Stimulated activated CD4-positive, alpha-beta T cell treated with anti-CD3 and anti-CD28 coated beads, TNF-alpha, amount 100 ng/mL, for 48 hours (primary cell): ENCODE results near the gene RAMP1.
"Not testable (repeated sequence)": the region's sequence is repeated elsewhere in the genome, so short reads cannot be mapped to it uniquely, and the experiment has no call there.

Experiments
- DNase-seq, 3 donors: peaks; one replicate each; pipeline ENCODE4 v3.0.0-alpha.2; 2020; ENCODE audit warnings: low read depth in 3 of 3

Gene RAMP1

DNA sequence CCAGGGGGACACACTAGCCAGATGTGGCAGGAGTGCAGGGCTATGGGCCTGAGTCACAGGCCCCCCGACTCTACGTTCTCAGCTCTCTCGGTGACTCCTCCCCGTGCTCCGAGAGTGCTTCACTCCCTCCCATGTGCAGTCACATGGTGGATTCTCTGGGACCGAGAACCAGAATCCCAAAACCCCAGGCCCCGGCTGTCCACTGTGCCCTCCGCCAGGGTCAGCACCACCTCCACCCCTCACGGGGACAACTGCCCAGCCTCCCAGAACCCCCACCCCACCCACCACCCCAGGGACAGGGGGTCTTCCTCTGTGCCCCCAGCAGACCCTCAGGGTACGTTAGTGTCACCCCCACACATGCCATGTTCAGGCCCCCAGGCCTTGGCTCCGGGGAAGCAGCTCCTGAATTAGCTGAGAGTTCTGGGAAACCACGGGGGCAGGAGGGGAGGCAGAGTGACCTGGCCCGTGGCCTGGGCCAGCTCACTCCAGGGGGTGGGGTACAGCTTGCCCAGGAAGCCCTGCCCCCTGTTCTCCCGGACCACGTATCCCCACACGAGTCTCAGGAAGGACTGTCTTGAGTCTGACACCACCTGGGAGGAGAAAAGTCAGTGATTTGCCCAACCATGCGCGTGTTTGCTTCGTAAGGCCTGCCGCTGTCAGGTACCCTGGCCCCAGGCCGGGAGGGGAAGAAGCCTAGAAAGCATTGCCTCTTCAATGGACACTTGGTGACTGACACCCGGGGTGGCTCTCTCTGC lies 4.4 kb downstream of the RAMP1 start:
- DNase-seq, result no peak

DNA sequence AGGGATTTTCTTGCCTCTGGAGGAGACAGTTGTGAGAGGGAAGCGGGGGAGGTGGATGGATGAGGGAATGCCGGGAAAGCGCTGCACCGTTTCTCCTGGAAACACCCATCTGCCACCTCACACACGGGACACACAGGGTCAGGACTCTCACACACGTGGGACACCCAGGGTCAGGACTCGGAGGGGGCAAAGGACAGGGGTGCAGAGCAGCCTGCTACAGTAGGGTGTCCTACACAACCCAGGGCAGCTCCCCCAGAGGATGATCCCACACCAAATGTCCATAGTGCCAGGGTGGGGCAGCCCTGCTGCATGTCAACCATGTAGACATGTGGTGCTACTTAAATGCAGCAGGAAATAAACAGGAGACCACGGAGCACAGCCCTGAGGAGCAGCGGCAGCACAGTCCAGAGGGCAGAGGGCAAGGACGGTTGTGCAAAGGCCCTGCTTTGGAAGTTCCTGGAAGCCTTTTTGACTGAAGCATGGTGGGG lies 5.1 kb downstream of the RAMP1 start:
- no peak for DNase-seq

DNA sequence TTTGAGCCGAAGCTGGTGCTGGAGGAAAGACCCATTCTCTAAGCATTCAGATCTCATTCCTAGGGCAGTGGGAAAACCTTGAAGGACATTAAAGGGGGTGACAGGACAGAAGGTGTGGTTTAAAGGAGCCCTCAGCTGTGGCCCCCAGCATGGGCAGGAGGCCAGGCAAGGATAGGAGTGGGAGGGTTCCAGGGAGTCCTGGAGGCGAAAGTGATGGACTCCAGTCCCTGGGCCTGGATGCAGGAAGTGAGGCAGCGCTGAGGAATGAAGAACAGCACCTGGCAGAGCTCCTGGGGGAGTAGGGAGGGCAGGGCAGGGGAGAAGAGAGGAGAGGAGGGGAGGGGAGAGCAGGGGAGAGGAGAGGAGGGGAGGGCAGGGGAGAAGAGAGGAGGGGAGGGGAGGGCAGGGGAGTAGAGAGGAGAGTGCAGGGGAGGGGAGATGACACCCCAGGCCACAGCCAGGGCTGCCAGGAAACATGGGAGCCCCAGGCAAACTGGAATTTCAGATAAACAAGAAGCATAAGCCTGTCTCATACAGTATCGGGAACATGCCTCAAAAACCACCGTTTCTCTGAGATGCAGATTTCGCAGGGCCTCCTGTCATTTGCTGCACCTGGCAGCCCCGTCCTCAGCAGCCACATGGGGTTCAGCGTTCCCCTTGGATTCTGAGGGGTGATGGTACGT lies 5.7 kb downstream of the RAMP1 start:
- no peak for DNase-seq

DNA sequence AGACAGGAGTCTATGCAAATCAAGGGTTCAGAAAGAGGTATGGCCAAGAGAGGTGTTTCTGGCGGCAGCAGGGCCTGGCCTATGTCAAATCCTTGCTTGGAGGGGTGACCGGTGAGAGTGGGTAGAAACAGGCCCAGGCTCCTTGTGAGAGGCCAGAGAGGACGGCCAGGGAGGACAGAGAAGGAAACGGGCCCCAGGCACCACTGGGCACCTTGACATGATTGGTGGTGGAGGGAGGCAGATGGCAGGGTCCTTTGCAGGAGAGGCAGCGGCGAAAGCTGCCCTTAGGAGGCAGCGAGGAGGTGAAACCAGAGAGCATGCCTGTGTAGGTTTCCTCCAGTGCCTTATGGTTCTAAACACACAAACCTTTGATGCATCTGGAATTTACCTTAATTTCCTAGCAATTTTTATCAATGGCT lies 6.2 kb downstream of the RAMP1 start:
- no peak for DNase-seq

DNA sequence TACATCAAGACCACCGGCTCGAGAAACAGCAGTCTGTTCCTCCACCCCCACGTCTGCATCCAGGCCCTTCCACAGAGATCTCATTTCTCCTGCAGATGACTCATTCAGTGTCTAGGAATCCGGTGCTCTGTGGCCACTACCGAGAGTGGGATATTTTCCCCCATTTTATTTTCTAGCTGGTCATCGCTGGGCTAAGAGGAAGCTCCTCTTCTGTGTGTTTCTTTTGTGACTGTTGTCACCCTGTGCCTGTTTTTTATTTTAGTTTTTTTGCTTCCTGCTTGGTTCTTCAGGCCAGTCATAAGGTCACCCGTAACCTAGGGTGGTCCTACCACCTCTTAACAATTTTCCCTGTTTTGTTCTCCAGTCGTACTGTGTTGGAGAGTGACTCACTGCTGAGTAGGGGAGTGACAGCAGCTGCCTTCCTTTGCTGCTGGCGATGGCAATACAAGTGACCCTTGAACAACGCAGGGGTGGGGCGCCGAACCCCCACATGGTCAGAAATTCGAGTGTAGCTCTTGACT lies 6.7 kb downstream of the RAMP1 start:
- DNase-seq, result no peak

DNA sequence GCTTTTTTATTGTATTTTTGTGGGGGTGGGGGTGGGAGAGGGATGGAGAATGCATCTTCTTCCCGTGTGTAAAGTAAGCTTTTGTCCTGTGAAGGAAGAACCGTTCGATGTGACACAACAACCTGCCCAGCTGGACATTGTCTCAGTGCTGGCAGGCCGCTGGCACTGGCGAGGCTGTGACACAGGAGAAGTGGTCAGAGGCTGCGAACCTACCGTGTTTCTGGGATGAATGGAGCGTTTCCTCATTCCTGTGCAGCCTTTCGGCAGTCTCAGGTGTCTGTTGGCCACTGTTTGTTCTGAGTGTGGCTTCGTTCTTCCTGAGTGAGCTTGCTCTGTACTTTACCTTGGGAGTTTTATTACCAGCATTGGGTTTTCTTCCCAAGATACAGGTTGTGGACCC lies 8.0 kb downstream of the RAMP1 start:
- no peak for DNase-seq

DNA sequence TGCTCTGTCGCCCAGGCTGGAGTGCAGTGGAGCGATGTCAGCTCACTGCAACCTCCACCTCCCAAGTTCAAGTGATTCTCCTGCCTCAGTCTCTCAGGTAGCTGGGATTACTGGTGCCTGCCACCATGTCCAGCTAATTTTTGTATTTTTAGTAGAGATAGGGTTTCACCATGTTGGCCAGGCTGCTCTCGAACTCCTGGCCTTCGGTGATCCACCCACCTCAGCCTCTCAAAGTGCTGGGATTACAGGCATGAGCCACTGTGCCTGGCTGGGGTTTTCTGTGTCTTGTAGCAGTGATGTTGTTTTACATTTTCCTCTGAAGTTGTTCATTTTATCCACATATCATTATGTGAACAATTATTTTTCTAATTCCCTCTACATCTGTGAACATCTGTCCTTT lies 8.7 kb downstream of the RAMP1 start:
- DNase-seq, result not testable (repeated sequence)

DNA sequence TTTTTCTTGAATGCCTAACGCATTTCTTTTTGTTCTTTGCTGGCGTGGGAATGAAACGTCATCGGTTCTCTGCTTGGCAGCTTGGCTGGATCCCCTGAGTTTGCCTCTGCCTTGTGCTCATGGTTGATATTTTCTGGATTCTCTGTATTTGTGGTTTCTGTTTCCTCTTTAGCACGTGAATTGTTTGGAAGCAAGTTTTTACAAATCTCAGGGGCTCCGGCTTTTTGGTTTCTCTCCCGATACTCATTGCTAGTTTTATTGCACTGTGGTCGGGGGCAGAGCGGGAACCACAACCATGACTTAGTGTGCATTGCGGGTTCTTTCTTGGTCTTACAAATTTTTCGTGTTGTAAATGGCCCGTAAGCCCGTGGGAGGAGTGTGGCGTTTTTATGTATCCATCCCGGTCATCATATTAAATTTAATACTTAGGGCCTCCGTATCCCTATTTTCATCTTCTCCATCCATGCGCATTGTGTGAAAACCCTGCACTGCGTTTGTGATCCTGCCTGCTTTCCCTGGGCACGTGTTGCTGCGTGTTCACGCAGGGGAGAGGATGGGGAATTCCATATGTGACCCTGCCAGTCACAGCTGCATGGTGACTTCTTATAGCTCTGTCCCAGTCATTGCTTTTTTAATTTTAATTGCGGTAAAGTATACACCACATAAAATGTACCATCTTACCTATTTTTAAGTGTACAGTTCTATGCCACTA lies 9.4 kb downstream of the RAMP1 start:
- no peak for DNase-seq

DNA sequence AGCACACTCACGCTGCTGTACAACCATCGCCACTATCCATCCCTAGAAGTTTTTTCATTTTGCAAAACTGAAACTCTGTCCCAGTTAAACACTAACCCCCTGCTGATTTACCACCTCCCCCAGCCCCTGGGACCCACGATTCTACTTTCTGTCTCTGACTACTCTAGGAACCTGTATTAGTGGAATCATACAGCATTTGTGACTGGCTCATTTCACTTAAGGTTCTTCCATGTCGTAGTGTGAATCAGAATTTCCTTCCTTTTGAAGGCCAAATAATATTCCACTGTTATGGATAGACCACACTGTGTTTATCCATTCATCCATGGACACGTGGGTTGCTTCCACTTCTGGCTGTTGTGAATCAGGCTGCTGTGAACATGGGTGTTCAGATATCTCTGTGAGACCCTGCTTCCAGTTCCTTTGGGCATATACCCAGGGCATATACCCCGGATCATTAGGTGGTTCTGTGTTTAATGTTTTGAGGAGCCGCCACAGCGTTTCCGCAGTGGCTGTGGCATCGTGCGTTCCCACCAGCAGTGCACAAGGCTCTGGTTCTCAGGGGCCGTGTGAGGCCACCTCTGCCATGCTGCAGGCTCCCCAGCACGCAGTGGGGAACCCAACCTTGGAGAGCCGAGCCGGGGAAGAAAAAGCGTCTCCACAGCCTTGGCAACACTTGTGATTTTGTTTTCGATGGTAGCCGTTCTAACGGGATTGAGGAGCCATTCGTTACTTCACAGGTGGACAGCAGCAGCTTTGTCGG lies 10.1 kb downstream of the RAMP1 start:
- DNase-seq, result no peak

DNA sequence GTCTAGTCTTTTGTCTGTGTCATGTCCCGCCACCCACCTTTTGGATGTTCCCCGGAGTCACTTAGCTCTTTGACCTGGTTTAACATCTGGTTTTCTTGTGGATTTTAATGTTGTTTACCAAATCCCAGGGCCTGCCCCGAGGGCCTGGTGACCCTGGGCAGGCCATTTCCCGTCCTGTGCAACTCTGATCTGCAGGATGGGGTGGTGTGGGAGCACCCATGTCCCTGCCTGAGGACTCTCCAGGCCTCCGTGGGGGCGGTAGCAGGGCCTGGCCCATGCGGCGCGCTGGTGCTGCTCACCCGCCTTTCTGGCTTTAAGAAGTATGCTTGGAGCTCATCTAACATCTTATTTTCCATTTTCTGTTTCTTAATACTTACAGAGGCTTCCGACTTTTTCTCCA lies 10.7 kb downstream of the RAMP1 start:
- no peak for DNase-seq

DNA sequence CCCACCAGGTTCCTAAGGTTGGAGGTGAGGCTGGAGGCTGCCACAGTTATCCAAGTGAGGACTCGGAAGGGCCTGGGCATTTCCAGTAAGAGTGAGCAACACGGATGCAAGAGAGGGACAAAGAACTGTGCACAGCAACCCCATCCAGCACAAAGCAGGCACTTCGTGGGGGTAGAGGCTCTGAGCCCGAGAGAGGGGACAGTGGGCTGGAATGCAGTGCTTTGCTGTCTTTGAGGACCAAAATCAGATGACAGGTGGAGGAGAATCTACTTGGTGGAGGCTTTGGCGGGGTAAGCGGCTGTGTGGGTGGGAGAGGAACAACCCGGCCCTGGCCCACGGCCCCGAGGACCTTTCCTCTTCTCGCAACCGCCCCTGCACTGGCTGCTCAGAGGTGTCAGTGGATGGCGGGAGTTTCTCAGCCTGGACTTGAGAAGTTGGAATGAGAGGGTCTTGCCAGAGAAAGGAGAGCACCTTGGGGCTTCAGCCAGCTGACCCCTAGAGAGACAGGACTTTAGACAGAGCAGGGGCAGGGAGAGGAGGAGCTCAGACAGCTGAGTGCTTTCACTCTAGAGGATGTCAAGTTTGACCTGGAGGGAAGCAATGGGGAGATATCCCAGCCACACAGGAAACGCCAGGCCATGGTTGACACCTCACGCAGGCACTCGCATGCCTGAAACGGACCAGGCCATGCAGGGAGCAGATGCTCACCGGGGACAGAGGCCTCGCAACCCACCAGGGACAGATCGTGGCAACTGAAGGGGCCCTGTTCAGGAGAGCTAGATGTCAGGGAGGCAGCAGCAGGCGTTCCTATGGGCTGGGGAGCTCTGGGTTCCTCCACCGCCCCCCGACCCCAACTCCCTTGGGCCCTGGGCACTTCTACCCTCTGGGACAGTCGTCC lies 11.6 kb downstream of the RAMP1 start:
- DNase-seq, result no peak

DNA sequence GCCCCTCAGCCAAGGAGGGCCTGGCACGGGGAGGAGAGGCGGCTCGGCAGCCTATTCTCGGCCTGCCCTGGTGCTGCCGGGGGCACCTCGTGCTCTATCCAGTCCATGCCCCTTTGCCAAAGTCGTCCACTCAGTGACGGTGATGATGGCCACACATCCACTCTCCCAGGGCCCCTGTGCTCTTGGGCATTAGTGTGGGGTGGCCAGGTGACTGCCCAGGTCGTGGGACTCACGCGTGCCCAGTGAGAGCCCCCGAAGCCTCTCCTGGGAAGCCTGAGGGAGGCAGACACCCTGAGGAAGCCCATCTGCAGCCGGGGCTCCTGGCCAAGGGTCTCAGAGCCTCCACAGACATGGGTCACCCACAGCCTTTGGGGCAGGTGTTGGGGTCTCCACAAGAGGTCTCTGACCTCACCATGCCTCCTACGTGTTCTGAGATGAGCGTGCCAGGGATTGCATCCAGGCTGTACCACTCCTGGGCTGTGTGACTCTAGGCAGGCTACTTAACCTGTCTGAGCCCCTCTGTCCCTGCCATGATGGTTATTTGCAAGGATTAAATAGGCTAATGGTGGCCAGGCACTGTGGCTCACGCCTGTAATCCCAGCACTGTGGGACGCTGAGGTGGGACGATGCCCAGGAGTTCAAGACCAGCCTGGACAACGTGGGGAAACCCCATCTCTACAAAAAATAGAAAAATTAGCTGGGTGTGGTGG lies 12.9 kb downstream of the RAMP1 start:
- DNase-seq, result no peak

DNA sequence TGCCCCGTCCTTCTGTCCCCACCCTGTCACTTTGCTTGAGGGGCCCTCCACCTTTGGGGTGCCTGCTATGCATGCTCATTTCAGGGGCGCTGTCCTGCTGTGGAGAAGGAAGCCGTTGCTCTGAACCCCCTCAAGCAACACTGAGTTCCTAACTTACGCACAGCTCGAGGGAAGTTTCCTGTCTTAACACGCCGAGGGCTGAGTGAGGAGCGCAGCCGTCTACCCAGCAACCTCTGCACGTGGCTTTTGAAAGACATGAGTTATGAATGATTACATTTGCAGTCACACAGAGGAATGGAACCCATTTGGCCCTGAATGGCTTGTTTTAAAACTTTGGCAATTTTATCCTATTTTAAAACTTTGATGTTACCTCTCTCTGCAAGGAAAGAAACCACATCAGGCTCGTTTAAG lies 14.0 kb downstream of the RAMP1 start:
- no peak for DNase-seq

DNA sequence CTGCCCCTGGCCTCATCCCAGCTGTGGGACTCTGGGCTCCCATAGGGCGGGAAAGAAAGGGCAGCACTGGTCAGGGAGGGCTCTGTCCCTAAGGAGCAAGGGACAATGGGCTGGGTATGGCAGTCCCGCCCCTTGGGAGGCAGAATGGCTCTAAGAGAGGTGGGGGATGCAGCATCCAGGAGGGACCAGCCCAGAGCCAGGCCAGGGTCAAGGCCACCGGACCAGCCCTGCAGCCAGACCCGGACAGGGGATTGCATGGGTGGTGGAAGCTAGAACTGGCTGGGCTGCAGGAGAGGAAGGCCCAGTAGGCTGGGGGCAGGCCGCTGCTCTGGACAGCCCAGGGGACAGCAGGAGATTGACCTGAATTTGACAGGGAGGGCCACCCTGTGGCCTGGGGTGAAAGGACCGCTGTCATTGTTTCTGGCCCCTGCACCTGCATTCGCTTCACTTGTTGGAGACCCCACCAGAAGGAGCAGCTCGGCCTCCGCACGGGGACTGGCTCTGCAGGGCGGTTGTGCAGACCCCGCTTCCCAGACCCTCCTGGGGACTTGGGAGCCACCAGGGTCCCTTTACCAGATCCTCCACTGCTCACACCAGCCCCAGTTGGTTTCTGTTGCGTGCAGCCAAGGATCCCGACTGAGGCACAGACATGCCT lies 14.6 kb downstream of the RAMP1 start:
- DNase-seq, result no peak

DNA sequence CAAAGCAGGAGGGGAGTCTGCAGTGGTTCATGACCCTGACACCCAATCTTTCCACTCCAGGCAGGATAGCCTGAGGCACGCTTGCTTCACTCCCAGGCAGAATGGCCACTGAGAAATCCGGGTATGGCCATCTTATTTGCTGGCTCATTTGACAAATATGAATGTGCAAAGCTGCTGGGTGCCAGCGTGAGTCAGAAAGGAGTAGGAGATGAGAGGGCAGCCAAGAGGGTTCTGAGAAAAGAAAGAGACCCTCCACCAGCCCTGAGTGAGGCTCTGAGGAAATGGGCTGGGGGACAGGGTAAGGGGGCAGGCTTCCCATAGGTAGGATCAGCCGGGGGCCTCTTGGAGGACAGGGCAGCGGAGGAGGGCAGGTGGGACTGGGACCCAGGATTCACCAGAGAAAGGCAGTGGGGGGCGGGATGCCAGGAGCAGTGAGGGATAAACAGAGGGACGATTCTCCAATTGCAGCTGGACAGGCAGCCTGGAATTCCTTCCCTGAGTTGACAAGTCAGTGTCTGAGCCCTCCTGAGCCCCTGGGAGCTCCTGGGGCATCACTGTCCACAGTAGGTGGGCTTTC lies 15.2 kb downstream of the RAMP1 start:
- DNase-seq, result no peak

DNA sequence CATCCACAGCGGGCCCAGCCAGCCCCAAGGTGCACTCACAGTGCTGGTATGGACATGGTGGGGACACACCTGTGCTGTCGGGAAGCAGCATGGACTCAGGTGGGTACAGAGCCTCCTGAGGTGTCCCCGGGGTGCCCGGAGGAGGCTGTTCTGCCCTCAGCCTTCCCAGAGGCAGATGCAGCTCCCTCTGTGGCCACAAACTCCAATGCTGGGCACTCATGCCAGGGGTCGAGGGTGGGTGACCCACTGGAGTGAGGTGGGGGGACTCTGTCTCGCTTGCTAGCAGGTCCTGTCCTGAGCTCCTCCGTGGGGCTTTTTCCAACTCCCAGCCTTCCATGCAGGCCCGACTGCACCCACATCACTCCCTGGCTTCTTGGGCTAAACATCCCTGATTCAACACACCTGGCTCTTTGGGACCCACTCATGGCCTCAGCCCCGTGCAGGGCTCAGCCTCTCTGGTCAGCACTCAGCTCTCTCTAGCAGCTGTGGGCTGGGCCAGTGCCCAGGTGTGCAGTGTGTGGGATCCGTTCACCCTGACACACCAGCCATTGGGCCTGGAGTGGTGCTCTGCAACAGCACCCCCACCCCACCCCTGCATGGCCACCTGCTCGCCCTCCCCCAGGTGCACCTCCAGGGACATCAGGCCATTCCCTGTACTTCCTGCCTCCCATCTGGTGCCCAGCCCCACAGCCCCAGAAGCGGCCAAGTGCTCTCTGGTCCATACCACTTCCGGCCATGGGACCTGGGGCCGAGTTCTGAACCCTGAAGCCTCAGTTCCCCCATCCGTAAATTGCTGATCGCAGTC lies 16.0 kb downstream of the RAMP1 start:
- DNase-seq, result no peak

DNA sequence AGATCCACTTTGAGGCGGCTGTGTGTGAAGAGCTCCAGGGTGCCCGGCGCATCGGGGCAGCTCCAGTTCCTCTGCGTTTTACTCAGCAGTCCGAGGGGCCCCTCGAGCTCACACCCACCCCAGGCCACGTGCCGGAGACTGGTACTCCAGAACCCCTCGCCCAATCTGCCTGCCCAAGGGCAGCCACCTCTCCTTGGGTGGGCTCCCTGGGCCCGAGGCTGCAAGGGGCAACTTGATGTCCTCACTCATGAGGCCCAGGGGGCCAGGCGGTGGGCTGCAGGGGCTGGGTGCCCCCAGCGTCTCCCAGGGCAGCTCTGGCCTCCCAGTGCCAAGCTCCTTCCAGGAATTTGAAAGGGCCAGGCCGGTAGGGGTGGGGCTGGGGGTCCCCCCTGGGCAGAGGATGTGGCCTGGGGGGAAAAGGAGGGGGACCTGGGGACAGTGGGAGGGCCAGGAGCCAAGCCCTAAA lies 16.7 kb downstream of the RAMP1 start:
- no peak for DNase-seq

DNA sequence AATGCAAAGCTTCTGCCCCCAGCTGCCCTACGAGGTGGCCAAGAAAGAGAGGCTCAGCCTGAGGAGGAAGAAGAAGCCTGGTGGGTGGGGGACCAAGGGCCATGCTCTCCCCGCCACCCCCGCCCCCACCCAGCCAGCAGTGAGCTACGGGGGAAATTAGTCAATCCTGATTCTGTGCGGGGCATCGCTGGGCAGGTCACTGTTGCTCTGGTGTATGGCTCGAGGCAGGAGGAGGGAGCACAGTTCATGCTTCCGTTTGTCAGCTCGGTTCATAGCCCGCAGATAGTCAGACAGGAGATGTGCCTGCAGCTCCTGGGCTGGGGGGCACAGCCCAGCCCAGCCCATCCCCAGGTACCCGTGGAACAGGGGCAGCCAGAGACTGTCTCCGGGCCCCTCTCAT lies 17.1 kb downstream of the RAMP1 start:
- DNase-seq, result no peak
